ENCODE measurements around the gene RASSF5. TPM values are rescaled to one million over a fixed set of nuclear protein-coding genes. Genes with fewer than 3 reads are reported as not detected.

RASSF5 gene
- total RNA-seq, 4 donors from 2014 or later = 6.6 to 23.0 (median 10.5) TPM

GRCh38 chr1:206472886-206473285, 34.4 kb upstream of the RASSF5 start:
- no peak for DNase-seq (ENCODE audit: extremely low spot score)
- TF ChIP-seq CTCF (IDR thresholded peaks at IDR 0.05) (no peak), EP300 (IDR thresholded peaks at IDR 0.05) (no peak), POLR2A (IDR thresholded peaks at IDR 0.05; ENCODE audit: low read depth) (no peak)
- H3K27ac ChIP-seq (replicated peaks in 1 of 4) = no peak overlapping the region
- H3K4me1 ChIP-seq = peaks cover 18 to 32% (median 22%) of the 10 kb centered on the region in 4 donors
- intact Hi-C loops (cut with DNase I) = no loop called here
- H3K4me3 ChIP-seq = no peak overlapping the region
- 46% methylated on average over 5 of the region's 5 CpGs for WGBS
- peaks cover 0 to 10% (median 0%) of the 10 kb centered on the region in 4 donors for H3K27me3 ChIP-seq
- no peaks in the 10 kb centered on the region for H3K9me3 ChIP-seq
- H3K36me3 ChIP-seq = peaks cover 0 to 28% (median 8%) of the 10 kb centered on the region in 4 donors

GRCh38 chr1:206476058-206476457, 31.3 kb upstream of the RASSF5 start:
- no peak for DNase-seq (ENCODE audit: extremely low spot score)
- Histone ChIP-seq H3K9me3 (no peaks in the 10 kb centered on the region), H3K4me1 (peaks cover 1 to 18% (median 7%) of the 10 kb centered on the region in 4 donors), H3K27ac (replicated peaks in 1 of 4) (no peak overlapping the region), H3K27me3 (no peaks in the 10 kb centered on the region), H3K4me3 (no peak overlapping the region), H3K36me3 (peaks cover 0 to 40% (median 9%) of the 10 kb centered on the region in 4 donors)
- no peak for TF ChIP-seq CTCF (IDR thresholded peaks at IDR 0.05)
- no peak for TF ChIP-seq POLR2AphosphoS5 (IDR thresholded peaks at IDR 0.05)
- 90% methylated on average over 13 of the region's 17 CpGs for WGBS
- intact Hi-C loops (cut with DNase I) = no loop called here

GRCh38 chr1:206476591-206476990, 30.7 kb upstream of the RASSF5 start:
- DNase-seq (ENCODE audit: extremely low spot score) = no peak
- Histone ChIP-seq H3K27me3 (no peaks in the 10 kb centered on the region), H3K9me3 (no peaks in the 10 kb centered on the region), H3K4me3 (no peak overlapping the region), H3K36me3 (peaks cover 0 to 40% (median 9%) of the 10 kb centered on the region in 4 donors), H3K27ac (replicated peaks in 1 of 4) (no peak overlapping the region), H3K4me1 (peaks cover 0 to 12% (median 3%) of the 10 kb centered on the region in 4 donors)
- no peak for TF ChIP-seq EP300 (IDR thresholded peaks at IDR 0.05)
- no peak for TF ChIP-seq POLR2A (IDR thresholded peaks at IDR 0.05; ENCODE audit: low read depth)
- TF ChIP-seq CTCF (IDR thresholded peaks at IDR 0.05) = no peak
- WGBS = 92% methylated on average over 14 of the region's 14 CpGs
- intact Hi-C loops (cut with DNase I) = no loop called here

GRCh38 chr1:206477110-206477509, 30.2 kb upstream of the RASSF5 start:
- peaks cover 0 to 40% (median 9%) of the 10 kb centered on the region in 4 donors for H3K36me3 ChIP-seq
- no peaks in the 10 kb centered on the region for H3K9me3 ChIP-seq
- no peak for DNase-seq (ENCODE audit: extremely low spot score)
- H3K27me3 ChIP-seq = no peaks in the 10 kb centered on the region
- H3K27ac ChIP-seq (replicated peaks in 1 of 4) = no peak overlapping the region
- peaks cover 0 to 8% (median 2%) of the 10 kb centered on the region in 4 donors for H3K4me1 ChIP-seq
- TF ChIP-seq POLR2A (IDR thresholded peaks at IDR 0.05; ENCODE audit: low read depth) (no peak), CTCF (IDR thresholded peaks at IDR 0.05) (no peak), EP300 (IDR thresholded peaks at IDR 0.05) (no peak), POLR2AphosphoS5 (IDR thresholded peaks at IDR 0.05) (no peak)
- intact Hi-C loops (cut with DNase I) = no loop called here
- 85% methylated on average over 5 of the region's 5 CpGs for WGBS
- no peak overlapping the region for H3K4me3 ChIP-seq
